HG02870 (cell line): ENCODE data around the gene SULF2.

Experiments used
- ATAC-seq: cut with Tn5 transposase; IDR thresholded peaks from one replicate; pipeline ENCODE4 v1.9.1; 2021; ENCODE audit warnings: mild to moderate bottlenecking, moderate library complexity; ENCODE audit not compliant: unreplicated experiment

SULF2 gene

GRCh38 chr20:47672886-47673670 lies 112.2 kb downstream of the SULF2 start:
- ATAC-seq, result no peak

- no peak for ATAC-seq
Observed at GRCh38 chr20:47672166-47672565, 113.1 kb downstream of the SULF2 start.

DNA sequence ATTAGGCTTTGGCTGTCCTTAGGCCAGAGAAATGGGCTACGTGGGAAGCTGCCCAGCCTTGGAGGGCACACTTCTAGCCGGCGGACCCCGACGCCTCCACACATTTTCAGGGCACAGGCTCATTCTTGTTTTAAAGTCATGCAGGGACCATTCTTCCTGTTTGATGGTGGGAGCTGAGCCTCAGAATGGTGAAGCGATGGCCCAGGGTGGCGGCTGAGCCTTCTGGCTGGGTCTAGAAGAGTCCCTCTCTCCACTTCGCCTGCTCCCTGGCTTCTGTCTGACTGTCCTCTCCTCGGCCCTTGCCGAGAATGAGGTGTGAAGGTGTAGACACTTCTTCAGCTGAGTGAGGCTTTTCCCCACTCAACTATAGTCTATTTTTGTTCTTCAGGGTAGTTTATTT lies 114.4 kb downstream of the SULF2 start:
- ATAC-seq, result no peak

- no peak for ATAC-seq
Observed at GRCh38 chr20:47669927-47670890, 115.1 kb downstream of the SULF2 start.

DNA sequence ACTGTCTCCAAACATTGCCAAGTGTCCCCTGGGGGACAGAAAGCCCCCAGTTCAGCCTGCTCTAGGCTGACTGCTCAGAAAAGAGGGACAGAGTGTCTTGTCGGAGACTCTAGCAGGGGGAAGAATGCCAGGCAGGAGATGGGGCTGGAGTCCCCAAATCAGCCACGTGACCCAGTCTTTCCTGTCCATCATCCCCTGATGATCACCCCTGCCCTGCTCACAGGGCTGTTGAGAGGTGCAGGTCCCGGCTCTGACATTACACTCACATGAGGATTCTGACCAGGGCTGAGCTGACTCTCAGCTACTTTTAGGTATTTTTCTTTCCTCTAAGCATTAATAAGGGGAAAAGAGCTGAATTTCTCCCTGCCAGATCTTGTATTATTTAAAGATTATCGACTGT lies 115.8 kb downstream of the SULF2 start:
- no peak for ATAC-seq

DNA sequence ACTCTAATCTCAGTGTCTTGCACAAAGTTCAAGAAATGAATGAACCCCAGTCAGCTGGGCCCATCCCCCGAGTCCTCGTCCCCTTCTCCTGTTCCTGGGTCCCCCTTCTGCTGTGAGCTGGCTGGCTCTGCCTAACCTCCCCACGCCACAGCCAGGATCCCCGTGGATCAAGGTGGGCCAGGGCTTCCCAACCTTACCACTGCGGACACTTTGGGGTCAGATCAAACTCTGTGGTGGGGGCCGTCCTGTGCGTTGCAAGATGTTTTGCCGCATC lies 116.2 kb downstream of the SULF2 start:
- no peak for ATAC-seq

DNA sequence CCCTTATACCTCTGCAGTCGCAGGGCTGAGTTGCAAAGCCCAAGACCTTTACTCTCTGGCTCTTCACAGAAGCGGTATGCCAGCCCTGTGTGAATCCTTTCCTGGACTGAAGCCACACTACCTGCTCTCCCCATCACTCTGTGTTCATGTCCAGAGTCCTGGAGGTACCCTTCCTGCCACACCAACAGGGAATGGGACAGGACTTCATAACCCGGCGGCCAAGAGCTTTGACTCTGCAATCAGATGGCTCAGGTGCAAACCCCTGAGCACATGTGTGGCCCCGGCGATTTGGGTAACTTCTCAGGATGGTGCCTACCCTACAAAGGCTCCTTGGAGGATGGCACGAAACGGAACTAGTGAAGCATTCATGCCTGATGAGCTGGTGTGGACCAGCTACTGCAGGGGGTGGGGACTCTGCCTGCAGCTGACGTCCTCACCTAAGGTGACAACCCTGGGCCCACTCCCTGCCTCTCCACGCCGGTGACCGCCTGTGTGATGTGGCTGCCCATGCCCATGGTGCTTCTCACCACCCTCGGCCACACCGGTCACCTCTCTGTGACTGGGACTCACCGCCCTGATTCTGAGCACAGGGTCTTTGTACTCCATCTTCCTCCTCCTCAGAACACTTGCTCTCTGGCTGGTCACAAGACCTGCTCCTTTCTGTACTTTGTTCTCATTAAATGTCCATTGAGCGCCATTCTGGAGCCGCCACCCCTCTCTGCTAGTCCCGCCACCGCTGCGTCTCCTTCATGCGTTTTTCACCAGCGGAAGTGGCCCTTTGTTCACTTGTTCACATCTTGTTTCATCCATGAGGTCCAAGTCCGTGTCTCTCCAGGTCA lies 116.7 kb downstream of the SULF2 start:
- no peak for ATAC-seq

- ATAC-seq, result no peak
Observed at GRCh38 chr20:47667531-47668312, 117.6 kb downstream of the SULF2 start.

DNA sequence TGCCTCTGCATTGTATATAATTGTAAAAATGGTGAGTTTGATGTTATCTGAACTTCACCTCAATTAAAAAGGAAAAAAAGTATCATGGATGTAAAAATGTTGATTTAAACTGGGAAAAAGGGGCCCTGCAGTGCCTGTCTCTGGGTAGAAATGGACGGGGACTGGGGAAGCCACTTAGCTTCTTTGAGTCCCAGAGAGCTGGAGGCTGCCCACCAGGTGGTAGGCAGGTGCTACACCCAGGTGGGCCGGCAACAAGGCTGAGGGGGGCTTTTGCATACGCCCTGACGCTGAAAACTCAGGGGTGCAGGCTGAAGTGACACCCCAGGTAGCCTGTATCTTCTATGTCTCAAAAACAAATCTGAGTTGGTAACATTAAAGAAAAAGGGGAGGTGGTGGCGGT lies 118.2 kb downstream of the SULF2 start:
- ATAC-seq, result no peak

DNA sequence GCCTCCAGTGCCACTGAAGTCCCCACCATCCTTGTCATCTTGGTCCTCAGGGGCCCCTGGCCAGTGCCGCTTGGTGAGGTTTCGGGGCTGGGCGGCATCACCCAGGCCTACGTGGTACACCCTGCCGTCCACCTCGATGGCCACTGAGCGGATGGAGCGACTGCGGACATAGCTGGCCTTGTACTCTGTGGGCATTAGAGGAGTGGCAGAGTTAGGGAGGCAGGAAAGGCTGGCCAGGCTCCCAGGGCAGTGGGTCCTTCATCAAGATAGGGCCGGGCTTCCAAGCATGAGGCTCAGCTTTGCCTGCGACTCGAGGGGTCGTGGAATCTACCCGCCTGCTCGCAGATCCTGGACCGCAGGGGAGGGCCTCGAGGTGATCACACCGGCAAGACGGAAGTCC lies 119.0 kb downstream of the SULF2 start:
- no peak for ATAC-seq

DNA sequence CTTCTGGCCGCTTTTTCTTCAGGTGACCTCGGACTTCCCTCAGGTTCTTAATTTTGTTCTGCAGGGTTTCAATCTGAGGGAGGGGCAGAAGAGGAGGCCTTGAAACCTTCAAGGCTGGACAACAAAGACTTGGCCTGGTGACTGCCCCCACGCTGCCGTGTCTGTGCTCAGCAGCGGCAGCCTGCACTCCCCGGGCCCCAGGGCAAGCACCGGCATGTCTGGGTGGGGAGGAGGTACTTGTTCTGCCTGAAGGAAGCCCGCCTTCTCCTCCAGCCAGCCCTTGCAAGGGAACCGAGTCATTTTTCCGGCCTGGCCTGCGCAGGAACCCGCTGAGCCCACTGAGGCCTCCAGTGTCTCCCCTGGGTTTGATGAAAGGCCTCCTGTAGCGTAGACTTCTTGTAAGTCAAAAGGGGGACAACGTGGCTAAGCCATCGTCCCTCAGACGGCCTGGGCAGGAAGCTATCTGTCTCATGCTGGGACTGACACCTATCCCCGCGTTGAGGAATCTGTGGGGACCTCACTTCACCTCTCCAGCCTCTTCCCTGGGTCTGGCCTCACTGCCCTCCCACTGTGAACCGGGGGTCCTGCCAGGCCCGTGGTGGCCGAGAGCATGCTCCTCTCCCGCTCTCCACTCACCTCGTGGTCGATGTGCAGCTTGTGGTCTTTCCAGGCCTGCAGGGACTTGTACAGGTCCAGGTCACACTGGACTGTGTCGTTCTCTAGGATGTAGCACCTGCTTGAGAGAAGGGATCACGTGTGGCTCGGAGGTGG lies 119.9 kb downstream of the SULF2 start:
- ATAC-seq, result no peak

- ATAC-seq, result no peak
Observed at GRCh38 chr20:47664744-47665143, 120.5 kb downstream of the SULF2 start.

- no peak for ATAC-seq
Observed at GRCh38 chr20:47664068-47664437, 121.2 kb downstream of the SULF2 start.

- ATAC-seq, result no peak
Observed at GRCh38 chr20:47663354-47664067, 121.8 kb downstream of the SULF2 start.

DNA sequence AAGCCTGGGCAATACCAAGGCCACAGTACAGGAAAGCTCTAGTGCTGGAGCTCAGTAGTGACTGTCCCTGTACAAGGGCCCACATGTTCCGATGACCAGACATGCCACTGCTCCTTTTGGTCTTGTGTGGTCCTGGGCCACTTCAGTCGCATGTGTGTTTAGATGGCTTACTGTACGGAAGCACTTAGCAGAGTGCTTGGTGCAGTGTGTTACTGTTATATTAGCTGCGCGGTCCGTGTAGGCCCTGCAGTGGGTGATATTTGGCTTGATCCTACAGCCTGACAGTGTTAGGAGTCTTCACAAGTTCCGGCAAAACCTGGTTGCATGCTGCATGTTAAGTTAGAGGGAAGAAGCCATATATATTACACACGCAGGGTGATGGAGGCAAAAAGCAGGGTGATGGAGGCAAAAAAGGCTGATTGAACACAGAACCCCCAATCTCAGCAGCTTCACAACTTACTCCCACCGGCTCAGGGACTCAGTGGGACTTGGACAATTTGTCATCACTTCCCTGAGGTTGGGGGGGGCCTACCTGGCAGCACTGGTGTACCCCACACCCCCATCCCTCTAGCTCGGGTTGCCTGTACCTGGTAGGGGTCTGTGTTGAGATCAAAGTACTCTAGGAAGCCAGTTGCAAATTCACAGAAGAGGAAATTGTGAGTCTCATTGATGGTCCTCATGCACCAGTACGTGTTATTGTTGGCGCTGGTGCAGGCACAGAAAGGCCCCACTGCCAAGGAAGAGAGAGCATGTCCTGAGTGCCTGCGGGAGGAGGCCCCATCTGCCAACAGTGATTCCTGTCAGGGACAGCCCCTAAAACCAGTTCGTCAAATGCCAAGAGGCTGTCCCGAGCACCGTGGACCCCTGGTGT lies 122.6 kb downstream of the SULF2 start:
- no peak for ATAC-seq

- ATAC-seq, result no peak
Observed at GRCh38 chr20:47661714-47662113, 123.6 kb downstream of the SULF2 start.

GRCh38 chr20:47660983-47661700 lies 124.1 kb downstream of the SULF2 start:
- no peak for ATAC-seq

DNA sequence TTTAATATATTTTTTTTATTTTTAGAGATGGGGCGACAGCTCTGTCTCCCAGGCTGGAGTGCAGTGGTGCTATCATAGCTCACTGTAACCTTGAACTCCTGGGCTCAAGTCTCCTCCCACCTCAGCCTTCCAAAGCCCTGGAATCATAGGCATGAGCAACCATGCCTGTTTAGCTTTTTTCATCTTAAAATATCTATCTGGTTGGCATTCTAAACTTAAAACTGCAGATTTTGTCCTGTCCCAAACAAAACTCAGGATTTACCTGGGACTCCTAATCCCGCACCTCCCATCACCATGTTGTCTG lies 124.7 kb downstream of the SULF2 start:
- ATAC-seq, result no peak
